Smooth muscle cell (in vitro differentiated cells): ENCODE measurements around the gene SAT1. TPM values are rescaled to one million over a fixed set of nuclear protein-coding genes. Genes with fewer than 3 reads are reported as not detected.
"Not testable (repeated sequence)": the region's sequence is repeated elsewhere in the genome, so short reads cannot be mapped to it uniquely, and the experiment has no call there.

Experiments used
- DNase-seq: peaks from one replicate; lab custom pipeline; 2025; ENCODE audit not compliant: unreplicated experiment; lab: John Stamatoyannopoulos, UW
- H2AFZ ChIP-seq: fragments of 200-600 bp; sonication (generic); 2 replicates; pipeline ENCODE4 v1.6.0; 2016; ENCODE audit warnings: antibody characterized with exemption, low read depth, mild to moderate bottlenecking
- H3F3A ChIP-seq: fragments of 200-600 bp; sonication (generic); 2 replicates; pipeline ENCODE4 v1.6.0; 2017; ENCODE audit warnings: antibody characterized with exemption, low read depth
- H3K27ac ChIP-seq: fragments of 200-600 bp; sonication (generic); 2 replicates; pipeline ENCODE4 v1.5.1; 2016; ENCODE audit warnings: low read depth, mild to moderate bottlenecking
- H3K27me3 ChIP-seq: fragments of 200-600 bp; sonication (generic); 2 replicates; pipeline ENCODE4 v1.6.1; 2016; ENCODE audit warnings: low read depth, mild to moderate bottlenecking
- H3K36me3 ChIP-seq: fragments of 200-600 bp; sonication (generic); 2 replicates; pipeline ENCODE4 v1.5.1; 2016; ENCODE audit warnings: low read depth
- H3K4me1 ChIP-seq: fragments of 200-600 bp; sonication (generic); 2 replicates; pipeline ENCODE4 v1.5.1; 2016; ENCODE audit warnings: low read depth
- H3K4me2 ChIP-seq: fragments of 200-600 bp; sonication (generic); 2 replicates; pipeline ENCODE4 v1.6.0; 2016; ENCODE audit warnings: mild to moderate bottlenecking
- H3K4me3 ChIP-seq: fragments of 200-600 bp; sonication (generic); 2 replicates; pipeline ENCODE4 v1.5.1; 2016; ENCODE audit warnings: mild to moderate bottlenecking
- H3K79me2 ChIP-seq: fragments of 200-600 bp; sonication (generic); 2 replicates; pipeline ENCODE4 v1.6.0; 2016; ENCODE audit warnings: low read depth, mild to moderate bottlenecking
- H3K9ac ChIP-seq: fragments of 200-600 bp; sonication (generic); 2 replicates; pipeline ENCODE4 v1.6.0; 2016; ENCODE audit warnings: low read depth
- H3K9me3 ChIP-seq: fragments of 200-600 bp; sonication (generic); replicated peaks from 2 replicates; pipeline ENCODE4 v1.5.1; 2016; ENCODE audit warnings: low read depth
- H4K20me1 ChIP-seq: fragments of 200-600 bp; sonication (generic); 2 replicates; pipeline ENCODE4 v1.6.0; 2016; ENCODE audit warnings: low read depth
- CTCF ChIP-seq: fragments of 200-600 bp; sonication (generic); IDR thresholded peaks from 2 replicates; pipeline ENCODE4 v1.5.1; 2017; ENCODE audit warnings: borderline replicate concordance, mild to moderate bottlenecking, antibody characterized with exemption; ENCODE audit not compliant: insufficient read depth, poor library complexity, severe bottlenecking
- WGBS: methylation state at CpG from one replicate; pipeline ENCODE4 v1.1.7; 2016; ENCODE audit warnings: low lambda C conversion rate; 5-methylcytosine and 5-hydroxymethylcytosine counted together
- polyA plus RNA-seq: library from polyadenylated mRNA; unstranded; fragments of >200 nt; fragmentation: Nextera tagmentation; extraction: Ambion mirVana; gene quantifications from 2 replicates; pipeline ENCODE4 v1.2.1, GENCODE V29; 2016
- total RNA-seq: library from RNA; depleted of rRNA; stranded (reverse); fragments of >200 nt; gene quantifications from 2 replicates; pipeline ENCODE4 v1.2.3, GENCODE V29; 2014

Gene SAT1
- total and polyA plus RNA-seq, 2 experiments from 2014 or later: 399 to 777 TPM

- Histone ChIP-seq H3K79me2 (no peaks in the 10 kb centered on the region), H3K9me3 (no peaks in the 10 kb centered on the region), H2AFZ (no peak overlapping the region), H3K4me1 (no peaks in the 10 kb centered on the region), H3K27me3 (no peaks in the 10 kb centered on the region), H4K20me1 (no peaks in the 10 kb centered on the region), H3K4me3 (no peak overlapping the region), H3K27ac (no peak overlapping the region), H3K36me3 (no peaks in the 10 kb centered on the region), H3K9ac (no peak overlapping the region), H3K4me2 (no peak overlapping the region), H3F3A (no peaks in the 10 kb centered on the region)
- no peak for DNase-seq
- WGBS: 100% methylated on average over 12 of the region's 16 CpGs
- TF ChIP-seq CTCF: no peak
Observed at GRCh38 chrX:23765868-23766267, 17.1 kb upstream of the SAT1 start.

GRCh38 chrX:23766650-23767551 lies 16.1 kb upstream of the SAT1 start:
- no peak for DNase-seq
- Histone ChIP-seq H3F3A (no peaks in the 10 kb centered on the region), H3K4me3 (no peak overlapping the region), H3K4me2 (no peak overlapping the region), H2AFZ (no peak overlapping the region), H4K20me1 (no peaks in the 10 kb centered on the region), H3K9ac (no peak overlapping the region), H3K27me3 (no peaks in the 10 kb centered on the region), H3K9me3 (no peaks in the 10 kb centered on the region), H3K4me1 (no peaks in the 10 kb centered on the region), H3K79me2 (no peaks in the 10 kb centered on the region), H3K36me3 (no peaks in the 10 kb centered on the region), H3K27ac (no peak overlapping the region)
- TF ChIP-seq CTCF: no peak
- 96% methylated on average over 28 of the region's 28 CpGs for WGBS

- Histone ChIP-seq H3K9ac (no peak overlapping the region), H3K4me3 (no peak overlapping the region), H3F3A (no peaks in the 10 kb centered on the region), H3K36me3 (no peaks in the 10 kb centered on the region), H3K27me3 (no peaks in the 10 kb centered on the region), H4K20me1 (no peaks in the 10 kb centered on the region), H3K4me2 (no peak overlapping the region), H2AFZ (no peak overlapping the region), H3K27ac (no peak overlapping the region), H3K79me2 (no peaks in the 10 kb centered on the region), H3K4me1 (no peaks in the 10 kb centered on the region), H3K9me3 (no peaks in the 10 kb centered on the region)
- DNase-seq: no peak
- TF ChIP-seq CTCF: no peak
- WGBS: 100% methylated on average over 2 of the region's 2 CpGs
Observed at GRCh38 chrX:23770142-23770541, 12.8 kb upstream of the SAT1 start.

GRCh38 chrX:23771086-23771485 lies 11.9 kb upstream of the SAT1 start:
- not testable (repeated sequence) for H3K79me2 ChIP-seq, H3K9ac ChIP-seq, H3K9me3 ChIP-seq, H3K4me1 ChIP-seq, H3K4me2 ChIP-seq, DNase-seq, H2AFZ ChIP-seq, H3K27ac ChIP-seq, H3K4me3 ChIP-seq, H3K36me3 ChIP-seq, H4K20me1 ChIP-seq, H3F3A ChIP-seq, H3K27me3 ChIP-seq
- 92% methylated on average over 7 of the region's 7 CpGs for WGBS
